ENCODE results near the gene SLC25A21. TPM values are rescaled to one million over a fixed set of nuclear protein-coding genes. Genes with fewer than 3 reads are reported as not detected.

The SLC25A21 gene
- total and polyA plus RNA-seq, 2 donors (not counting 1 experiment from before 2014, with no cell fraction given): 0.50 to 0.62 TPM

- no peaks in the 10 kb centered on the region for H3K4me1 ChIP-seq (ENCODE audit: control insufficient read depth, extremely low read depth, insufficient read depth, low read length)
- DNase-seq (ENCODE audit: low read depth in 2 of 2): no peak
- H4K20me1 ChIP-seq (ENCODE audit: control insufficient read depth, extremely low read depth, insufficient read depth, low read length): no peaks in the 10 kb centered on the region
- no peak overlapping the region for H3K4me3 ChIP-seq (replicated peaks in 1 of 4; ENCODE audit: control extremely low read depth in 1 of 4, insufficient read depth in 1 of 4, low read depth in 3 of 4, low read length in 4 of 4)
- no peak overlapping the region for H2AFZ ChIP-seq (ENCODE audit: low read length)
- H3K79me2 ChIP-seq (ENCODE audit: control insufficient read depth, insufficient read depth, low read length): no peaks in the 10 kb centered on the region
- no peak overlapping the region for H3K9ac ChIP-seq (ENCODE audit: insufficient read depth, low read length)
- no peak overlapping the region for H3K4me2 ChIP-seq (ENCODE audit: extremely low read depth, insufficient read depth, low read length)
- no peaks in the 10 kb centered on the region for H3K27me3 ChIP-seq (ENCODE audit: control insufficient read depth, insufficient read depth, low read length)
- H3K36me3 ChIP-seq (ENCODE audit: control insufficient read depth, insufficient read depth, low read length): no peaks in the 10 kb centered on the region
- H3K9me3 ChIP-seq (ENCODE audit: control insufficient read depth, insufficient read depth, low read depth, low read length): no peaks in the 10 kb centered on the region
- no peak for TF ChIP-seq EZH2 (IDR thresholded peaks at IDR 0.05; ENCODE audit: low read length, missing control alignments)
- no peak for TF ChIP-seq CTCF (conservative IDR thresholded peaks at IDR 0.05 in 1 of 2, IDR thresholded peaks at IDR 0.05 in 1 of 2; ENCODE audit: low read depth in 1 of 2, low read length in 2 of 2)
- no peak overlapping the region for H3K27ac ChIP-seq (ENCODE audit: insufficient read depth, low read length)
Observed at GRCh38 chr14:36807727-36808126, 364.7 kb downstream of the SLC25A21 start.

GRCh38 chr14:36805131-36805559 lies 367.3 kb downstream of the SLC25A21 start:
- Histone ChIP-seq H3K9me3 (ENCODE audit: control insufficient read depth, insufficient read depth, low read depth, low read length) (no peaks in the 10 kb centered on the region), H3K4me3 (replicated peaks in 1 of 4; ENCODE audit: control extremely low read depth in 1 of 4, insufficient read depth in 1 of 4, low read depth in 3 of 4, low read length in 4 of 4) (no peak overlapping the region), H3K27ac (ENCODE audit: insufficient read depth, low read length) (no peak overlapping the region), H4K20me1 (ENCODE audit: control insufficient read depth, extremely low read depth, insufficient read depth, low read length) (no peaks in the 10 kb centered on the region), H3K9ac (ENCODE audit: insufficient read depth, low read length) (no peak overlapping the region), H3K27me3 (ENCODE audit: control insufficient read depth, insufficient read depth, low read length) (no peaks in the 10 kb centered on the region), H3K4me1 (ENCODE audit: control insufficient read depth, extremely low read depth, insufficient read depth, low read length) (no peaks in the 10 kb centered on the region), H3K4me2 (ENCODE audit: extremely low read depth, insufficient read depth, low read length) (no peak overlapping the region), H3K79me2 (ENCODE audit: control insufficient read depth, insufficient read depth, low read length) (no peaks in the 10 kb centered on the region), H2AFZ (ENCODE audit: low read length) (no peak overlapping the region), H3K36me3 (ENCODE audit: control insufficient read depth, insufficient read depth, low read length) (no peaks in the 10 kb centered on the region)
- no peak for DNase-seq (ENCODE audit: low read depth in 2 of 2)
- TF ChIP-seq CTCF (conservative IDR thresholded peaks at IDR 0.05 in 1 of 2, IDR thresholded peaks at IDR 0.05 in 1 of 2; ENCODE audit: low read depth in 1 of 2, low read length in 2 of 2) (no peak), EZH2 (IDR thresholded peaks at IDR 0.05; ENCODE audit: low read length, missing control alignments) (no peak)

- no peaks in the 10 kb centered on the region for H4K20me1 ChIP-seq (ENCODE audit: control insufficient read depth, extremely low read depth, insufficient read depth, low read length)
- H3K79me2 ChIP-seq (ENCODE audit: control insufficient read depth, insufficient read depth, low read length): no peaks in the 10 kb centered on the region
- TF ChIP-seq CTCF (conservative IDR thresholded peaks at IDR 0.05 in 1 of 2, IDR thresholded peaks at IDR 0.05 in 1 of 2; ENCODE audit: low read depth in 1 of 2, low read length in 2 of 2) (no peak), EZH2 (IDR thresholded peaks at IDR 0.05; ENCODE audit: low read length, missing control alignments) (no peak)
- H3K36me3 ChIP-seq (ENCODE audit: control insufficient read depth, insufficient read depth, low read length): no peaks in the 10 kb centered on the region
- H3K27me3 ChIP-seq (ENCODE audit: control insufficient read depth, insufficient read depth, low read length): no peaks in the 10 kb centered on the region
- H2AFZ ChIP-seq (ENCODE audit: low read length): no peak overlapping the region
- no peak for DNase-seq (ENCODE audit: low read depth in 2 of 2)
- H3K4me1 ChIP-seq (ENCODE audit: control insufficient read depth, extremely low read depth, insufficient read depth, low read length): no peaks in the 10 kb centered on the region
- no peak overlapping the region for H3K27ac ChIP-seq (ENCODE audit: insufficient read depth, low read length)
- H3K9ac ChIP-seq (ENCODE audit: insufficient read depth, low read length): no peak overlapping the region
- H3K9me3 ChIP-seq (ENCODE audit: control insufficient read depth, insufficient read depth, low read depth, low read length): no peaks in the 10 kb centered on the region
- H3K4me3 ChIP-seq (replicated peaks in 1 of 4; ENCODE audit: control extremely low read depth in 1 of 4, insufficient read depth in 1 of 4, low read depth in 3 of 4, low read length in 4 of 4): no peak overlapping the region
- H3K4me2 ChIP-seq (ENCODE audit: extremely low read depth, insufficient read depth, low read length): no peak overlapping the region
Observed at GRCh38 chr14:36797634-36798033, 374.8 kb downstream of the SLC25A21 start.
